ENCODE results near the gene TOB1. TPM values are rescaled to one million over a fixed set of nuclear protein-coding genes. Genes with fewer than 3 reads are reported as not detected.

TOB1 gene
- total and polyA plus RNA-seq, 9 of the 15 experiments (the other 6 are each of a cell fraction or from before 2014, with no cell fraction given), result 4.8 to 63.7 (median 13.2) TPM

- TF ChIP-seq ZNF24 (IDR thresholded peaks at IDR 0.05) (no peak), TRIM28 (IDR thresholded peaks at IDR 0.05) (no peak), NFE2L1 (tag; IDR thresholded peaks at IDR 0.05; ENCODE audit: borderline replicate concordance, low read depth) (no peak), COPS2 (conservative IDR thresholded peaks at IDR 0.05) (no peak), BRF2 (IDR thresholded peaks at IDR 0.05; ENCODE audit: borderline replicate concordance, insufficient read depth, insufficient read length) (no peak), CTBP1 (IDR thresholded peaks at IDR 0.05; ENCODE audit: borderline replicate concordance) (peak; percentile 78), TBP (optimal IDR thresholded peaks at IDR 0.05; ENCODE audit: low read depth, low read length) (peak; percentile 99), IFI16 (CRISPR knock-in tag; IDR thresholded peaks at IDR 0.05) (no peak), ZNF347 (CRISPR knock-in tag; IDR thresholded peaks at IDR 0.05; ENCODE audit: low read depth) (no peak), BDP1 (IDR thresholded peaks at IDR 0.05; ENCODE audit: insufficient read depth, insufficient read length) (no peak), NR1H2 (CRISPR knock-in tag; IDR thresholded peaks at IDR 0.05) (no peak), CHCHD3 (CRISPR knock-in tag; IDR thresholded peaks at IDR 0.05) (0 out of 2 replicates have a peak, but pooled peaks have one; percentile 51), ZNF41 (CRISPR knock-in tag; conservative IDR thresholded peaks at IDR 0.05) (0 out of 2 replicates have a peak, but pooled peaks have one; percentile 18), ATF4 (CRISPR knock-in tag; IDR thresholded peaks at IDR 0.05) (no peak), ZNF511 (CRISPR knock-in tag; IDR thresholded peaks at IDR 0.05) (peak; percentile 88; the same call in 1 of the 2 replicates), CREB3 (tag; conservative IDR thresholded peaks at IDR 0.05; ENCODE audit: low read depth) (no peak), TAF1 (IDR thresholded peaks at IDR 0.05; ENCODE audit: control insufficient read depth, extremely low read depth, insufficient read depth, low read length, severe bottlenecking) (peak; percentile 97), ZNF780A (CRISPR knock-in tag; IDR thresholded peaks at IDR 0.05) (no peak), SIX5 (IDR thresholded peaks at IDR 0.05; ENCODE audit: borderline replicate concordance in 1 of 2, insufficient read depth in 1 of 2, low read depth in 1 of 2, low read length in 2 of 2) (no peak), RB1 (IDR thresholded peaks at IDR 0.05; ENCODE audit: low read depth) (peak; percentile 96), HLTF (IDR thresholded peaks at IDR 0.05) (no peak), KLF10 (CRISPR knock-in tag; IDR thresholded peaks at IDR 0.05) (no peak), RAD51 (IDR thresholded peaks at IDR 0.05; ENCODE audit: borderline replicate concordance, low read depth) (no peak), SIN3B (IDR thresholded peaks at IDR 0.05; ENCODE audit: low read depth) (0 out of 2 replicates have a peak, but pooled peaks have one; percentile 37), SIN3A (IDR thresholded peaks at IDR 0.05; ENCODE audit: borderline replicate concordance in 2 of 2, control insufficient read depth in 1 of 2, low read depth in 2 of 2, low read length in 2 of 2) (peak in 1 of 2 experiments; percentile 81; a peak in 1 of 4 replicates), ZNF232 (CRISPR knock-in tag; IDR thresholded peaks at IDR 0.05) (no peak)
Measured at GRCh38 chr17:50866261-50866949, at the start of gene TOB1 (continued).

All from K562 (cell line).